Stimulated activated CD8-positive, alpha-beta memory T cell treated with anti-CD3 and anti-CD28 coated beads, Interleukin-7, amount 100 ng/mL, for 48 hours (primary cell): Measurements from ENCODE around the gene ZNF618.

Experiments
- DNase-seq, 2 donors: peaks; one replicate each; pipeline ENCODE4 v3.0.0-alpha.2; 2020; ENCODE audit warnings: low read depth in 1 of 2; ENCODE audit errors: extremely low read depth in 1 of 2

The ZNF618 gene

DNA sequence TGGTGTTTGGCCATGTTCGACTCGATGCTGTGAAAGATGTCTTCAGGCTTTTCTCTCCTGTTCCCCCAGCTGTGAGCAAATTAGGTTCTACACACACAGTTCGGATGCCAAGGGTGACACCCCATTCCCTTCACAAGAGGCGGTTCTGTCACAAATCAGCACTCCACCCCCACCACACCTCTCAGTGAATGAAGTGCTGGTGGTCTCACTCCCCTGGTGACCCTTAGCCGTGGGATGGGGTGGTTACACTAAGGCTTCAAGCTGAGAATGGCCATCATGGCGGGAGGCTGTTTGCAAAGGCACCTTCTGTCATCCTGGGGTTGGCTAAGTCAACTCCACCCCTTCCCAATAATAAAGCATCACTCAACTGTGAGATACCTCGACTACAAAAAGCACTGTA is 175.6 kb downstream of the ZNF618 start:
- no peak for DNase-seq

DNA sequence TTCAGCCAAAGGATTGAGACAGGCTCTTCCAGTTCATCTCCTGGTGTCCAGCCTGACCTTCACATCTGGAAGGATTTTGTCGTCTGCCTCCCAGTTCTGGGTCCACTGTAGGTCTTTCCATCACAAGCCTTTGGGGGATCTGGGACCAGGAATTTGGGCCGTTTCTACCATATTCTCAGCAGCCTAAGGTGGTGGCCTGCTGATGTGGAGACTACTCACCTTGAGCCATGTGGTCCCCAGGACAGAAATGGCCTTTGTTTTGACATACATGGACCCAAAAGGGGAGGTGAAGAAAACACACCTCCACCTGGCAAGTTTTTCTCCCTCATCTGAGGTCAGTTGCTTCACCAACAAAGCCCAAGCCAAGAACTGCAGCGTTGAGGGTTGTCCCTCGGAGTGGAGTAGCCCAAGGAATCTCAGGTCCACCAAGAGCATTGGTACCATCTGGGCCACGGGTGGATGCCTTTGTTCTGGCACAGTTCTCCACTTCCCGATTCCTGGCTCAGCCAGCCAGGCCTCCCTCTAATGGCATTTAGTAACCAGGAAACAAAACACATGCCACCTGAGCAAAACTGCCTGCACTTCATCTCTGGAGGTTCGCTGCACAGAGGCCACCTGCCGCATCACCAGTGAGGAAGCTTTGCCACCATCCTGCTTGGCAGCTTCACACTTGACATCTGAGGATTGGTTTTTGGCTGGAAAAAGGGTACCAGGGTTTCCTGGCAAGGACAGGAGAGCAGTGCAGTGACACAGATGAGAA is 177.3 kb downstream of the ZNF618 start:
- DNase-seq, result no peak

GRCh38 chr9:114054191-114054690 is 178.1 kb downstream of the ZNF618 start:
- no peak for DNase-seq

- no peak for DNase-seq
Measured at GRCh38 chr9:114055061-114055460, 179.0 kb downstream of the ZNF618 start.

DNA sequence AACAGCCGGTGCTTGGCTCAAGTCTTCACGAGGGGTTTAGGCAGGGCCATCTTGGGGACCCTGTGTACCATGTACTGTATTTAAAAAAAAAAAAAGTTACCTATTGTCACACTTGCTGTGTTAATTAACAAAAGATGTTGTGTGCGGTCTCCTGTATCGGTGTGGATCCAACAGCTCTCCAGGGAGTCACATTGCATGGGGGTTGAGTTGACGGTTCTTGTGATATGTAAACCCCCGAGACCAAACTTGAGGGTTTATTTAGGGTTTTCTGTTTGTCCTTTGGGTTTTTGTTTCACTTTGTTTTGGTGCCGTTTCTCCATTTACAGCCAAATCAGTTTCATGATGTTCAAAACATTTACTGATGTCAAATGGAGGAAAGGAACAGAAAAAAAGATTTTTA is 179.8 kb downstream of the ZNF618 start:
- no peak for DNase-seq

DNA sequence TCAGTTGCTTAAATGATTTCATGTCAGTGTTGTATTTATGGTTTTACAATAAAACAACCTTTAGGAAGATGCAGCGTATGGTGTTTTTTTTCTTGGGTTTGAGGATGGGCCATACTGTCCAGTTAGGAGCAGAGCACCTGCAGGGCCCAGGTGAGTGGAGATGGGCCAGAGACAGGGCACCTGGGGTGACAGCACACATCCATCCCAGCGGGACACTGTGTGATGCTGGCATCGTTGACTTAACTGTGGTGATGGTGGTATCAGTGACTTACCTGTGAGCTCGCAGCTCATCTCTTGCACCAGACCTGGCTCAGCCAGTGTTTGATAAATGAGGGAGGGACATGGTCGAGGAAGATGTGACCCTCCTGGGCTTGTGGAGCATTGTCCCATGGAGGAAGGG is 180.4 kb downstream of the ZNF618 start:
- DNase-seq, result no peak

DNA sequence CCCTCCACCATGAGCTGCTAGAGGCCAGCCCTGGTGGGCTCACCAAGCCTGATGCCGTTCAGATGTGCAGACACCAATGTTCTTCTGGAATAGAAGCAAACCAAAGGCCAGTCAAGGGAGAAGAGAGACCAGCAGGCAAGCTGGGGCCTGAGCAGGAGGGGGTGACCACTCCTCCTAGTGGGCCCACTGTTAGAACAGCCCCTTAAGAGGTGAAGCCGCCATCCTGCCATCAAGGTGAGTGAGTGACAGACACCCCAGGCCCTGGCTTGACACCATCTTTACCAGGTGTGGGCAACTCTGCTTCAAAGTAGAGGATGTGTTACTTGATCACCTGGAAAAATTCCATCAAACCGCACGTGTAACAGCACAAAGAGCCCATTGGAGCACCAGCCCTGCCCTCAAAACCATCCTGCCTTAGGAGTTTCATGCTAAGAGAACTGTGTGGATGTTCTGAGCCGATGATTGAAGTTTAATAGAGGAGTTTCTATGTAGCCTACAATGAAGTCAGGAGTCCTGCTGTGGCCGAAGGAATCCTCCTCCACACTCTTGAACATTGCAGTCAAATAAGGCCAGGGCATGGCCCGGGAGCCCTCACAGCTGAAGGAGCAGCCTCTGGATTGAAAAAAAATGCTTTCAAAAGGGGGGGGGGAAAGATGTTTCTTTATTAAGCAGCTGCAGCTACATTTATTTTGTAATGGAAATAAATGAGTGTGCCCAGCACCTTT is 181.2 kb downstream of the ZNF618 start:
- no peak for DNase-seq

DNA sequence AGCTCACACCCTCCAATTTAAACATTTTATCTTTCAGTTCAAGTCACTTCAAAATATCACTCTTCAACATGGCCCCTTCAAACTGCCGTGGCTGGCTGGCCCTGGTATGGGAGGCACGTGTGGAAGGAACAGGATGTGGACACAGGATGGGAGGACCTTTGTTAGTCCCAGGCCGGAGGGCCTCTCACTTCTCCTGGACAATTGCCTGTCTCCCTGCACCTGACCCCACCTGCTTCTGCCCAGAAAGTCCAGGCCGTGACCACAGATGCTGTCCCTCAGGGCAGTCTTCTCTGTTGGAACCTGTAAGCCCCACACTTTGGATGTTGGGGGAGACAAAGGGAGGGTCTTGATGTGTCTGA is 182.6 kb downstream of the ZNF618 start:
- DNase-seq, result no peak

- DNase-seq, result no peak
Measured at GRCh38 chr9:114059047-114059803, 183.1 kb downstream of the ZNF618 start.

- no peak for DNase-seq
Measured at GRCh38 chr9:114060070-114060469, 184.0 kb downstream of the ZNF618 start.

DNA sequence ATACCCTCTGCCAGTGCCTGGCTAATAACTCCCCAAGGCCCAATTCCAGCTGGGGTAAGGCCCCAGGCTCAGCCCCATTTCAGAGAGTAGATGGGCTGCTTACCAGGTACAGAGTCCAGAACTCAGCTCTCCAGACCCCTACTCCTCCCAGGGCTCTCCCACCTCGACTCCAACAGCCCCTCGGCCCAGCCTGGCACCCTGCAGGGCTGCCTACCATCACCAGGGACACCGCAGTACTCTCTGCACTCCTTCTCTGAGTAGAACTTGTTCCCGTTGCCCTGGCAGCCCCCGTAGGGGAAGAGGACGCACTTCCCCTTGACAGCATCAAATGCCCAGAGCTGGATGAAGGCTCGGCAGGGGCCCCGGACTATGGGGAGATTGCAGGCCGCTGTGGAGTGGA is 184.6 kb downstream of the ZNF618 start:
- DNase-seq, result no peak

- no peak for DNase-seq
Measured at GRCh38 chr9:114061292-114061691, 185.2 kb downstream of the ZNF618 start.

DNA sequence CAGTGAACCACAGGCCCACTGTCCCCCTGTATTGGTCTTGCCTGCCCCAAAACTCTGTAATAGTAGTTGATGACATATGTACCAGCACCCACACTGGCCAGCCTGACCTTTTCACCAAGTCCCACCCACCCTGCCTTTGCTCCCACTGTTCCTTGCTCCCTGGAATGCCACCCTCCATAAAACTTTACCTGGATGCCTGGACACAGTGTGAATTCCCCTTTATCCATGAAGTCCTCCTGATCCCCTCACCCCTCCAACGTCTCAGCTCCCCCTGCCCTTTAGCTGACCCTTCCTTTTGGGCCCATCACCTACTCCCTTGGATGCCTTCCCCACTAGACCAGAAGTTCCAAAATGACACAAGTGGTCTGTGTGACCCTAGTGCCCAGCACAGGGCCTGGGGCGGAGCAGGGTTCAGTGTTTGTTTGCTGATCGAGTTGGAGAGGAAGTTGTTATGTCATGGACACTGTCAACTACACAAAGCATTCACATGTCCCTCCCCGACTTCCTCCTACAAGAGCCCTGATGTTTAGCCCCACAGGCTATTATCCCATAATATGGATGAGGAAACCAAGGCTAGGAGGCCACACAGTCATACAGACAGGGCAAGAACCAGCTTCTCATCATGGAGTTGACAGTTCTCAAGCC is 185.8 kb downstream of the ZNF618 start:
- DNase-seq, result no peak

GRCh38 chr9:114065304-114065703 is 189.2 kb downstream of the ZNF618 start:
- no peak for DNase-seq

DNA sequence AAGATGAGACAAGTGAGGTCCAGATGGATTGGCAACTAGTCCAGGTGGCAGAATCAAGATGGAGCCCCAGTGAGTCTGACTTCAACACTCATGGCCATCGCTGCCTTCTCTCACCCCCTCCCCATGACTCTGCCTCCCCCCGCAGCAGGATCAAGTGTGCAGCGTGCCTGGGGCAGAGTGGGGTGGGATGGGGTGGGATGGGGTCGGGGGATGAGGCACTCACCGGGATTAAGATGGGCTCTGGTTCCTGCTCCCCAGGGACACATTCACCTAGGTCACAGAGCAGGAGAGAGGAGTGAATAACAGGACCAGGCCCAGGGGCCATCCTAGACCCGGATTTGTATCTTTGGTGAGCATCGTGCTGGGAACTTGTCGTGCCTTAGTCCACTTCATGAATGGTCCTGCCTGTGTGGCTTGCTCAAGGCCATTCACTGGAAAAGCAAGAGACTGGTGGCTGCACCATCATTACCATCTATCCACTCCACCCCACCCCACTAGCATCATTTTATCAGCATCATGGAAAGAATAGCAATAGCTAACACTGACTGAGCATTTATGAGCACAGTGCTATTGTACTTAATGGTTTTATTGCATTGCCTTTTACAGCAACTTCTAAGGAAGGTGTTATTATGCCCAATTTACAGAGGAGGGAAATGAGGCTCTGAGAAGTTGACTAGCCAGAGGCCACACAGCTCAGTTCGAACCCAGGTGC is 193.5 kb downstream of the ZNF618 start:
- DNase-seq, result no peak

DNA sequence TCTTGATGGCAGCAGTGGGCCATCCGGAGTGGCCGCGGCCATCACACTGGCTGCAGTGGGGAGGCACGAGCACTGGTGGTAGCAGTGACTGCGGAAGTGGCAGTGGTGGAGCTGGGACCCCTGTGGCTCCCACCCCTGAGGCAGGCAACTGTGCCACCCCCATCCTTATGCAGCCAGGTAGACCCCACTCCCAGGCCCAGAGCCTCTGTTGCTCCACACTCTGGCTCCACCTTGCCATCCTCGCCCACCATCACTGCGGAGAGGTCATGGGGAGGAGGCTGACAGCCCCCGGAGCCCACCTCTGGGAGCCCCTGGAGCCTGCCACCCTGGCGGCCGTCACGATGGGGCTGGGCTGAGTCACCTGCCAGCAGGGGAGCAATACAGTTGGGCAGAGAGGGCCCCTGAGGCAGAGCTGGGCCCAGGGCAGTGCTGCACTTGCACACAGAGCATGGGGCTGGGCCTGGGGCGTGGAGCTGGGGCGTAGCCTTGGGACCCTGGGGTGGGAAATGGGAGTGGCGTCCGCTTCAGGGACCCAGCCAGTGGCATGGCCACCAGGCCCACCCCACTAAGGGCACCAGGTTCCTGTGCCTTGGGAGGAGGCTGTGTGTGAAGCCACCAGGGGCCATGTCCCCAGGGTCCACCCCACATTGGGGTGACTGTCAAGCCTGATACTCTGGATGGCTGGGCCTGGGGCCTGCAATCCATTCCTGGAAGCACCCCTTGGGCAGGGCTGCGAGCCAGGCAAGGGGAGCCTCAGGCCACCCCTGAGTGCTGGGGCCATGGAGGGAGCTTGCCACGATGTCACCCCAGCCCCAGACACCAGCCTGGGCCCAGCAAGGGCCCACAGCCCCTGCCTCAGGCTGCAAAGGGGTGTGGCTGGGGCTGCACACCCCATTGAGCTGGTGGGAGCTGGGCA is 194.3 kb downstream of the ZNF618 start:
- no peak for DNase-seq

DNA sequence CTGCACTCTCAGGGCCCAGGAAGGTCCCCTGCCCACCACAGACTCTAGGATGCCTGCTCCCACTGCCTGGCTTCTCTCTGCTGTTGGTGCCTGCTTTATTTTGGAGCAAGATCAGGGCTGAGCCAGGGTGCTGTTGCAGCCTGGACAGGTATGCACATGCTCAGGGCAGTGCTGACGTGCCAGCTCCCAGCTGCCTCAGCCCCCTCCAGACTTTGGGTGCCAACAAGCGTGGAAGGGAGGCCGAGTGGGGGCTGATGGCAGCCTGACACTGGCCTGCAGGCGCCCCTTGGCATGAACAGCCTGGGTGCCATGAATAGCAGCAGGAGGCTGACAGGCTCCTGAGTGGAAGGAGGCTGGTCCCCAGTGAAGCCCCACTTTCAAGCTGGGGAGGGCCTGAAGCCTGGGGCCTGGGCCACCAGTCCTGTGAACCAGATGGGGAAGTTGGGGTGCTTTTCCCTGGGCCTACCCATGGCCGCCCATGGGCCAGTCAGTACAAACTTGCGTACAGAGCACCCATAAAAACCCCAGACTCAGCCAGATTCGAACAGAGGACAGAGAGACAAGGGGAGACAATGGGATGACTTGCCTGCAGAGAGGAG is 195.2 kb downstream of the ZNF618 start:
- no peak for DNase-seq

- DNase-seq, result no peak
Measured at GRCh38 chr9:114072184-114073140, 196.4 kb downstream of the ZNF618 start.
